ENCODE results near the gene TIMP2. TPM values are rescaled to one million over a fixed set of nuclear protein-coding genes. Genes with fewer than 3 reads are reported as not detected.

The TIMP2 gene
- total and polyA plus RNA-seq, 2 of the 13 experiments (the other 11 are each of a cell fraction or from before 2014, with no cell fraction given): 3.8 to 8.5 TPM

DNA sequence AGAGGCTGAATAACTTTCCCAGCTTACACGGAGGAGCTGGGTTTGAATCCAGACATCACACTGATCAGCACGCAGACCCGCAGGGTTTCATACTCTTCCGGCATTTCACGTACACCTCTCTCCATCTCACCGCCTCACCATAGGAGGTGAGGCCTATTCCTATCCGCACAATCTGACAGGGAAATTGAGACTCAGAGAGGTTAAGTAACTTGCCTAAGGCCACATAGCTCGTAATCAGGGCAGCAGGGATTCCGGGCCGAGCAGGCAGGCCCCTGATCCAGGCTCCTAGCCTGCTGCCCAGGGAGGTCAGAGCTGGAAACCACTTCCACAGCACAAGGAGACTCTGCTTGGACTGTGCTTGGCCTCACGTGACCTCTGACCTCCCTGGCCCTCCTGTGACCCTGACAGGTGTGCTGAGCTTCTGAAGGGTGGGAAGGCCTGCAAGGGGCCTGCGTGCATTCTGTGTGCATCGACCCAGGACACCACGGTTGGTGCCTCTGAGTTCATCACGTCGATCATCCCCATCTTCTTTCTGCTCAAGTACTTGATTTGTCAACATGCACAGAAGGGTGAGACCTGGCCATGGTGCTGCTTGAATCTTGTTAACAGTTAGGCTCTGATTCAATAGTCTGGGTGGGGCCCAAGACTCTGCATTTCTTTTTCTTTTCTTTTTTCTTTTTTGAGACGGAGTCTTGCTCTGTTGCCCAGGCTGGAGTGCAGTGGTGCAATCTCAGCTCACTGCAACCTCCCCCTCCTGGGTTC lies 26.9 kb downstream of the TIMP2 start (continued):
- TF ChIP-seq BCLAF1 (IDR thresholded peaks at IDR 0.05) (no peak), CBX1 (IDR thresholded peaks at IDR 0.05; ENCODE audit: low read depth) (no peak), ZNF768 (CRISPR knock-in tag; IDR thresholded peaks at IDR 0.05) (peak; percentile 88), PAX8 (CRISPR knock-in tag; IDR thresholded peaks at IDR 0.05; ENCODE audit: borderline replicate concordance) (no peak), ZNF841 (CRISPR knock-in tag; IDR thresholded peaks at IDR 0.05; ENCODE audit: borderline replicate concordance) (no peak), ZNF468 (CRISPR knock-in tag; IDR thresholded peaks at IDR 0.05) (no peak)
- TF ChIP-seq, protein P1, sequence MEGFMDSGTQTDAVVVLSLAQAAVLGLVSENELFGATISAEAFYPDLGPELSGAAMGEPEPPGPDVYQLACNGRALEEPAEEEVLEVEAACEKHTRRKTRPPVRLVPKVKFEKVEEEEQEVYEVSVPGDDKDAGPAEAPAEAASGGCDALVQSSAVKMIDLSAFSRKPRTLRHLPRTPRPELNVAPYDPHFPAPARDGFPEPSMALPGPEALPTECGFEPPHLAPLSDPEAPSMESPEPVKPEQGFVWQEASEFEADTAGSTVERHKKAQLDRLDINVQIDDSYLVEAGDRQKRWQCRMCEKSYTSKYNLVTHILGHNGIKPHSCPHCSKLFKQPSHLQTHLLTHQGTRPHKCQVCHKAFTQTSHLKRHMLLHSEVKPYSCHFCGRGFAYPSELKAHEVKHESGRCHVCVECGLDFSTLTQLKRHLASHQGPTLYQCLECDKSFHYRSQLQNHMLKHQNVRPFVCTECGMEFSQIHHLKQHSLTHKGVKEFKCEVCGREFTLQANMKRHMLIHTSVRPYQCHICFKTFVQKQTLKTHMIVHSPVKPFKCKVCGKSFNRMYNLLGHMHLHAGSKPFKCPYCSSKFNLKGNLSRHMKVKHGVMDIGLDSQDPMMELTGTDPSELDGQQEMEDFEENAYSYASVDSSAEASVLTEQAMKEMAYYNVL (CRISPR knock-in tag; IDR thresholded peaks at IDR 0.05; ENCODE audit: borderline replicate concordance): no peak
- TF ChIP-seq, protein P2, sequence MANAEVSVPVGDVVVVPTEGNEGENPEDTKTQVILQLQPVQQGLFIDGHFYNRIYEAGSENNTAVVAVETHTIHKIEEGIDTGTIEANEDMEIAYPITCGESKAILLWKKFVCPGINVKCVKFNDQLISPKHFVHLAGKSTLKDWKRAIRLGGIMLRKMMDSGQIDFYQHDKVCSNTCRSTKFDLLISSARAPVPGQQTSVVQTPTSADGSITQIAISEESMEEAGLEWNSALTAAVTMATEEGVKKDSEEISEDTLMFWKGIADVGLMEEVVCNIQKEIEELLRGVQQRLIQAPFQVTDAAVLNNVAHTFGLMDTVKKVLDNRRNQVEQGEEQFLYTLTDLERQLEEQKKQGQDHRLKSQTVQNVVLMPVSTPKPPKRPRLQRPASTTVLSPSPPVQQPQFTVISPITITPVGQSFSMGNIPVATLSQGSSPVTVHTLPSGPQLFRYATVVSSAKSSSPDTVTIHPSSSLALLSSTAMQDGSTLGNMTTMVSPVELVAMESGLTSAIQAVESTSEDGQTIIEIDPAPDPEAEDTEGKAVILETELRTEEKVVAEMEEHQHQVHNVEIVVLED (CRISPR knock-in tag; IDR thresholded peaks at IDR 0.05; ENCODE audit: borderline replicate concordance): no peak
- TF ChIP-seq, protein P3, sequence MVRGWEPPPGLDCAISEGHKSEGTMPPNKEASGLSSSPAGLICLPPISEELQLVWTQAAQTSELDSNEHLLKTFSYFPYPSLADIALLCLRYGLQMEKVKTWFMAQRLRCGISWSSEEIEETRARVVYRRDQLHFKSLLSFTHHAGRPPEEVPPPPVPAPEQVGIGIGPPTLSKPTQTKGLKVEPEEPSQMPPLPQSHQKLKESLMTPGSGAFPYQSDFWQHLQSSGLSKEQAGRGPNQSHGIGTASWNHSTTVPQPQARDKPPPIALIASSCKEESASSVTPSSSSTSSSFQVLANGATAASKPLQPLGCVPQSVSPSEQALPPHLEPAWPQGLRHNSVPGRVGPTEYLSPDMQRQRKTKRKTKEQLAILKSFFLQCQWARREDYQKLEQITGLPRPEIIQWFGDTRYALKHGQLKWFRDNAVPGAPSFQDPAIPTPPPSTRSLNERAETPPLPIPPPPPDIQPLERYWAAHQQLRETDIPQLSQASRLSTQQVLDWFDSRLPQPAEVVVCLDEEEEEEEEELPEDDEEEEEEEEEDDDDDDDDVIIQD (CRISPR knock-in tag; IDR thresholded peaks at IDR 0.05; ENCODE audit: low read depth): no peak
